PC-3 (cell line): ENCODE data around the gene PCBP3.

ENCODE experiments used
- CTCF ChIP-seq: fragments of 300-600 bp; sonication (generic); conservative IDR thresholded peaks from 2 replicates; pipeline ENCODE4 v1.5.1; 2017; ENCODE audit warnings: antibody characterized with exemption, low read depth, mild to moderate bottlenecking, low read length
- EZH2 ChIP-seq: fragments of 300-600 bp; sonication (generic); IDR thresholded peaks from one replicate; pipeline ENCODE4 v1.6.1; 2017; ENCODE audit warnings: antibody characterized with exemption, mild to moderate bottlenecking, low read length; ENCODE audit not compliant: unreplicated experiment

GRCh38 chr21:45635271-45636151, 8.0 kb upstream of the PCBP3 start:
- TF ChIP-seq CTCF (no peak), EZH2 (no peak)
